COLO668 (cell line): ENCODE results near the gene SPATA12.
"Not testable (repeated sequence)": the region's sequence is repeated elsewhere in the genome, so short reads cannot be mapped to it uniquely, and the experiment has no call there.

Source experiments
- DNase-seq: peaks from one replicate; lab custom pipeline; 2025; ENCODE audit not compliant: unreplicated experiment; lab: John Stamatoyannopoulos, UW

The SPATA12 gene

GRCh38 chr3:57081173-57081572 is 20.7 kb downstream of the SPATA12 start:
- no peak for DNase-seq

GRCh38 chr3:57082481-57082880 is 22.0 kb downstream of the SPATA12 start:
- no peak for DNase-seq

GRCh38 chr3:57083266-57083995 is 23.0 kb downstream of the SPATA12 start:
- not testable (repeated sequence) for DNase-seq

GRCh38 chr3:57085211-57085610 is 24.7 kb downstream of the SPATA12 start:
- no peak for DNase-seq

- no peak for DNase-seq
Measured at GRCh38 chr3:57086201-57086600, 25.7 kb downstream of the SPATA12 start.

DNA sequence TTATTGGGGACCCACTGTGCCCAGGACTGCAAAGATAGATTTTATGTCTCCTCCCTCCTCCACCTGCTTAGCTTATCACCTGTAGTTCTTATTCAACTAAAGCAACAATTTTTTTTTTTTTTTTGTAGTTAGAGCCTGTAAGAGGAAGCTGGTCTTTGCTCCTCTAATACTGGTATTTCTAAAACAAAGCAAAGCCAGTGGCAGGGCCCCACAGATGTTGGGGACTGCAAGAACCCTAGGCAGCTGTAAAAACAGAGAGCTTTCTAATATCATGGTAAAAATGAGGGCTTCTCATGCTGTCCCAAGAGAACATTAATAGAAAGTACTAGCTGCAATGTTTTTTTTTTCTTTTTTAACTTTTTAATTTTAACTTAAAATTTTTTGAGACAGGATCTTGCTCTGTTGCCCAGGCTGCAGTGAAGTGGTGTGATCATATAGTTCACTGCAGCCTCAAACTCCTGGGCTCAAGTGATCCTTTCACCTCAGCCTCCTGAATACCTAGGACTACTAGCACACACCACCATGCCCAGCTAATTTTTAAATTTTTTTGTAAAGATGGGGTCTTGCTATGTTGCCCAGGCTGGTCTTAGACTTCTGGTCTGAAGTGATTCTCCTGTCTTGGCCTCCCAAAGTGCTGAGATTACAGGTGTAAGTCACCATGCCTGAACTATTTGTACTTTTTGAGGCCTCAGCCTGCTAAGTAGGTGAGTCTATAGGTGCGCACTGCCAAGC is 27.1 kb downstream of the SPATA12 start:
- no peak for DNase-seq

DNA sequence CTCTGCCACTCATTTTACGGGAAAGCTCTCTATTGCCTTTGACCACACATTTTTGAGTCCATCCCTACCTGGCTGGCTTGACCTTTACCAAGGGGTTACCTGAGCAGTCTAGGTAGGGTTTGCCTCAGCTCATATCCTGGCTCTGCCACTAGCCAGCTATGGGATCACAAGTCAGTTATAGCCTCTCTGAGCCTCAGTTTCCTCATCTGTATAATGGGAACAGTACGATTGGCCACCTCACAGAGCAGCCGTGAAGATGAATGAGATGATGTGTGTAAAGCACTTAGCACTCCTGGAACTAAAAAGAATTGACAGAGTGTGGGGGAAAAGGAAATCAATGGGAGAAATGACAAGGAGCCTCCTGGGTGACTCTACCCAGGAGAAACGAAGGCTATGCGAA is 28.0 kb downstream of the SPATA12 start:
- no peak for DNase-seq

- DNase-seq, result no peak
Measured at GRCh38 chr3:57089043-57089442, 28.6 kb downstream of the SPATA12 start.

GRCh38 chr3:57091521-57092273 is 31.2 kb downstream of the SPATA12 start:
- no peak for DNase-seq

GRCh38 chr3:57093489-57093888 is 33.0 kb downstream of the SPATA12 start:
- no peak for DNase-seq

DNA sequence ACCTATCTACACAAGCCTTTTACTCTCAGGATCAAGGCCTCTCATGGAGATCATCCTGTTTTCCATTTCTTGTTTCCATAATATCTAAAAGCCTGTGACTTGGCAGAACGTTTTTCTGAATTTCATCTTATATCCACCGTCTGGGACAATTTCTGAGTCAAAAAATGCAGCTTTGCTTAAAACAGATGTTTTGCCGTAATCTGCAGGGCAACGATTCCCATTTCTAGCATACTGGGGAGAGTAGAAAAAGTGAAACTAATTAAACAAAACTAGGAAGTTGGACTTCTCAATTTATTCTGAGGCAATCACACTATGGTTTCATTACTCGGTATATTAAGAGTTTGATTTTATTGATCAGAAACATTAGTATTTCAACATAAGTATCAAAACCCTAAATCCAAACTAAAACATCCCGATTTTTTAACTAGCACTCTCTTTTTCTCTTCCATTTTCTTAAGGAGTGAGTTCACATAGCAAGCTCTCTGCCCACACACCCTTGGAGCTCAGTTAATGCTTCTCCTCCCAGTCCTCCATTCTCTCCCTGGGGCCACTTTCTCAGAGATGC is 33.6 kb downstream of the SPATA12 start:
- no peak for DNase-seq

- DNase-seq, result no peak
Measured at GRCh38 chr3:57094575-57094974, 34.1 kb downstream of the SPATA12 start.

- DNase-seq, result no peak
Measured at GRCh38 chr3:57095363-57095762, 34.9 kb downstream of the SPATA12 start.

DNA sequence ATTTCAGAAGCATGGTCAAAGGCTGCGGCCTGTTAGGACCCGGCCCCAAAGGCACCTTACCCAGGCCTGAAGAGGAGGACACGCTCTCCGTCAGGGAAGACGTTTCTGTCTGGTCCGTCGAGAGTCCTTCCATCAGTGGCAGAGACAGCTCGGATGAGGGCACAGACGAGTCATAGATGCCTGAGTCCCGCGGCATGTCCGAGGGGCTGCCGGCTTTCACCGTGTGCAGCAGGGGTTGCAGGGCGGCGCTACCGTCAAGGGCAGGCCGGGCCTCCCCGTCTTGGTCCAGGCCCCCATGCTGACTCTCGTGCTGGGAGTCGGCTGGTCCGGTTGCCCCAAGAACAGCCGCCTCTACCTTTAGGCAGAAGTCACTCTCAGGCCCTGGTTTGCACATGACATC is 37.1 kb downstream of the SPATA12 start:
- no peak for DNase-seq

DNA sequence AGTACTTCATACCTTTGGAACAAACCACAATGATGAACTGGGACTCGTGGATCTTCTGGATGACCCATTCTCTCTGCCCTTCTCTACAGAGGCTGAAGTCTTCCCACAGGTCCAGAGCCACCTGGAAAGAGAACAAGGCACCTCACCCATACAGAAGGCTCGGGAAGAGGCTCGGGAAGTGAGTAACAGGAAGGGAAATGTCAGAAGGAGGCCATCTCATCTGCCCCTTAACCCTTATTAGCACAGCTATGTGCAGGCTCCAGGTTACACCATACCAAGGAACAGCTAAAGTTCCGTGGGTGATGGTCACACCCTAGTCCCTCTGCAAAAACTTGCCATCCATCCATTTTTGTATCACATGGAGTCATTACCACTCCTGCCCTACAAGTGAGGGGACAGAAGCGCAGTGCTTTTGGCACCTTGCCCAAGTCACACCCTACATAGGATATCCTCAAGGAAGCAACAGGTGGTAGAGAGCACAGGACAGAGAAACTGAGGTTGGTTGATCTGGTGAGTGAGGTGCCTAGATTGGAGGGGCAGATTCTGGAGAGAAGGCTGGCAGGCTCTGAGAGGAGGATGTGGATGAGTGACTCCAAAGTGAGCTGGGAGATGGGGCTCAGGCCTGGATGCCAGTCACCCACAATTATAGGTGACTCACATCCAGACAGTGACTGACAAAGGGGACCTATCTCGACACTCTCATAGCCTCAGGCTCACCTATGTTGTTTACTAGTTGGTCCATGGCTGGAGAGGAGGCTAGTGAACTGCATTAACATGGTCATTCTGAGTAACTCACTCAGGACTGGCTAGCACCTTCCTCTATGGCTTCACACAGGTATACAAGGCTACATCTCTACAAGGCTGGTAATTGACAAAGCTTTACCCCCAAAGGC is 38.2 kb downstream of the SPATA12 start:
- DNase-seq, result no peak

- peak; percentile 58 for DNase-seq
Measured at GRCh38 chr3:57100046-57100695, 39.7 kb downstream of the SPATA12 start.

DNA sequence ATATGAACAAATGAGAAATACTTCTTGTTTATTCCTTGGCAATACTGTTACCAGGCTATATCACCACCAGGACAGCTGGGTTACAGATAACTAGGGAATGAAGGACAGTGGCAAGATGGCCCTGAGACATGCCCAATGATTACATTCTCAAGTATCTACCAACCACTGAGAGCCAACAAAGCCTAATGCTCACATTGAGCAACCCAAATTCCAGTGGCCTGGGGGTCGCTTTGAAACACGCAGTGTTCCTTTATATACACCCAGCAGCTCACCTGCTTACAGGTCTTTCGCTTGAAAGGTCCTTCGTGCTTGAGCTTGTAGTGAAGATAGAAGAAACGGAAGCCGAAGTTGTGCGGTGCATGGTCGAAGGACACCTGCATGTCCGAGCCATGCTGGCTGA is 45.1 kb downstream of the SPATA12 start:
- DNase-seq, result no peak

DNA sequence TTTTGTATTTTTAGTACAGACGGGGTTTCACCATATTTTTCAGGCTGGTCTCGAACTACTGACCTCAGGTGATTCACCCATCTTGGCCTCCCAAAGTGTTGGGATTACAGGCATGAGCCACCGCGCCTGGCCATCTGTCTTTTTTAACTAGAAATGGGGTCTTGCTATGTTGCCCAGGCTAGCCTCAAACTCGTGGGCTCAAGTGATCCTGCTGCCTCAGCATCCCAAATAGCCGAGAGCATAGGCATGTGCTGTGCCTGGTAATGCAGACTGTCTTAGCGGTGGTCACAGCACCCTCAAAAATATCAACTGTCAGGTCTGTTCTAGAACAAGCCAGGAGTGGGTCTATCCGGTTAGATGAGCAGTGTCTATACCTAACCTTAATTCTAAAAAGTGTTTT is 48.2 kb downstream of the SPATA12 start:
- no peak for DNase-seq

DNA sequence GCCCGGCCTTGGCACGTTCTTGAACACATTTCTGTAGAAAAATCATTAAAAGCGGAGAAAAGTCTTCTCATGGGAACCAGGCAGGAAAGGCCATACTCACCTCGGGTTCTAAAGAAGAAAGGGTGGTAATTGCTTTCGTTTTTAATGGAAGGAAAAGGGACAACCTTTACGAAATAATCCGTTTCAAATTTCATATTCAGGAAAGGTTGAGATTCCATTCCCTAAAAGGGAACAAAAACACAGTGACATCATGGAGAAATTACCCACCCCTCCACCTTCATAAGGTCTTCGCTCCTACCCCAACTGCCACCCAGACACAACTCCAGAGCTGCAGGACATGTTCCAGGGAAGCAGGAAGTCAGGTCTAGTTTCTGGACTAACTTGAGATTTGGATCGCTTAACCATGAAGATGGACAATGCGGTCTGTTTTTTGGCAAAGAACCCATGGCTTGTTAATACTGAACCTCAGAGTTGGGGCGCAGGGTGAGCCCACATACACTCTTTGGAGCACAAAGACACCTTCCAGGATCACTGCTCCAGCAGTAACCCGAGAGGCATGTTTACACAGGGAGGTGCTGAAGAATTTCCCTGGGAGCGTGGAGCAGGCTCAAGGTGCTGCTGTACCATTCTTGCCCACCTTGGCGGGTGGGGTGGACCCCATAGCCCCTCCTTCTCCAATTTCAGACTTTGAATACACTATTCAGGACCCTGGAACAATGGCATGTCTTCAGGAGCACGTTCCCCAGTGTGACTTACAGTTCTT is 49.2 kb downstream of the SPATA12 start:
- DNase-seq, result no peak
